ENCODE results near the gene FURIN.

DNA sequence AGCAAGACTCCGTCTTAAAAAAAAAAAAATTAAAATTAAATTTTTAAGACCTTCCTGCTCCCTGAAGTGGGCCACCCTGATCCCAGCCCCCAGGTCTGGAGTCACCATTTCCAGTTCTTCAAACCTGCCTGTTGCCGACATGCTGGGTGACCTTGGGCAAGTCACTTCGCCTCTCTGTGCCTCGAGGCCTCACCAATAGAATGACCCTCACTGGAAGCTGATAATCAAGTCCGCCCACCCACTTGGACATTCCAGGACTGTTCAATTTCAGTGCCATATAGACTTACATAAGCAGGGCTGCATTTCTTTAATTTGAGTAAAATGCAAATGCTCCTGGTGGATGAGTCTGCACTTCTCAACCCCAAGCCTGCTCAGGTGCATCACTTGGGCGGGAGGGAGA lies 39.3 kb upstream of the FURIN start:
- TF ChIP-seq, protein P1, sequence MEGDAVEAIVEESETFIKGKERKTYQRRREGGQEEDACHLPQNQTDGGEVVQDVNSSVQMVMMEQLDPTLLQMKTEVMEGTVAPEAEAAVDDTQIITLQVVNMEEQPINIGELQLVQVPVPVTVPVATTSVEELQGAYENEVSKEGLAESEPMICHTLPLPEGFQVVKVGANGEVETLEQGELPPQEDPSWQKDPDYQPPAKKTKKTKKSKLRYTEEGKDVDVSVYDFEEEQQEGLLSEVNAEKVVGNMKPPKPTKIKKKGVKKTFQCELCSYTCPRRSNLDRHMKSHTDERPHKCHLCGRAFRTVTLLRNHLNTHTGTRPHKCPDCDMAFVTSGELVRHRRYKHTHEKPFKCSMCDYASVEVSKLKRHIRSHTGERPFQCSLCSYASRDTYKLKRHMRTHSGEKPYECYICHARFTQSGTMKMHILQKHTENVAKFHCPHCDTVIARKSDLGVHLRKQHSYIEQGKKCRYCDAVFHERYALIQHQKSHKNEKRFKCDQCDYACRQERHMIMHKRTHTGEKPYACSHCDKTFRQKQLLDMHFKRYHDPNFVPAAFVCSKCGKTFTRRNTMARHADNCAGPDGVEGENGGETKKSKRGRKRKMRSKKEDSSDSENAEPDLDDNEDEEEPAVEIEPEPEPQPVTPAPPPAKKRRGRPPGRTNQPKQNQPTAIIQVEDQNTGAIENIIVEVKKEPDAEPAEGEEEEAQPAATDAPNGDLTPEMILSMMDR (IDR thresholded peaks at IDR 0.05): no peak
- no peak for TF ChIP-seq POLR2AphosphoS5 (IDR thresholded peaks at IDR 0.05; ENCODE audit: insufficient read depth in 1 of 2, low read depth in 1 of 2)

Data from vagina (tissue), 2 donors.